Measurements from ENCODE around the gene PRDM16.

PRDM16 gene

GRCh38 chr1:3364551-3364950, 295.5 kb downstream of the PRDM16 start (continued):
- TF ChIP-seq CREB5 (CRISPR knock-in tag; IDR thresholded peaks at IDR 0.05; ENCODE audit: low read depth) (no peak), ZNF8 (CRISPR knock-in tag; IDR thresholded peaks at IDR 0.05) (no peak), CSRNP3 (CRISPR knock-in tag; IDR thresholded peaks at IDR 0.05) (no peak)

DNA sequence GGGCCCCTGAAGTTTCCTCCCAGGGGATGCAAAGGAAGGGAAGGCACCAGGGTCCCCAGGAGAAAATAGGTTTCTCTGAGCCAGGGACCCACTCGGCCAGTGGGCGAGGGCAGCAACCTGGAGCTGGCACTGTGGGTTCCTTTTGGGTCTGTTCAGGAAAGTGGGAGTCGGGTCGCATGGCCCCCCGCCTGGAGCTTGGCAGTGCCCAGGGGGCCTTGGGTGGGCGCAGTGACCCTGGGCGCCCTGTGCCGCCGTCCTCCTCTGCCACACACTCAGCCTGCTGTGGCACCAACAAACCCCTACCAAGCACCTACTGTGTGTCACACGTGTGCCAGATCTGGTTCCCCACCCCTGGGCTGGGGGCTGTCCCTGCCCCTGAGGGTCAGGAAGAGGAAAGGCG, 296.0 kb downstream of the PRDM16 start:
- no peak for ATAC-seq
- TF ChIP-seq, protein P1, sequence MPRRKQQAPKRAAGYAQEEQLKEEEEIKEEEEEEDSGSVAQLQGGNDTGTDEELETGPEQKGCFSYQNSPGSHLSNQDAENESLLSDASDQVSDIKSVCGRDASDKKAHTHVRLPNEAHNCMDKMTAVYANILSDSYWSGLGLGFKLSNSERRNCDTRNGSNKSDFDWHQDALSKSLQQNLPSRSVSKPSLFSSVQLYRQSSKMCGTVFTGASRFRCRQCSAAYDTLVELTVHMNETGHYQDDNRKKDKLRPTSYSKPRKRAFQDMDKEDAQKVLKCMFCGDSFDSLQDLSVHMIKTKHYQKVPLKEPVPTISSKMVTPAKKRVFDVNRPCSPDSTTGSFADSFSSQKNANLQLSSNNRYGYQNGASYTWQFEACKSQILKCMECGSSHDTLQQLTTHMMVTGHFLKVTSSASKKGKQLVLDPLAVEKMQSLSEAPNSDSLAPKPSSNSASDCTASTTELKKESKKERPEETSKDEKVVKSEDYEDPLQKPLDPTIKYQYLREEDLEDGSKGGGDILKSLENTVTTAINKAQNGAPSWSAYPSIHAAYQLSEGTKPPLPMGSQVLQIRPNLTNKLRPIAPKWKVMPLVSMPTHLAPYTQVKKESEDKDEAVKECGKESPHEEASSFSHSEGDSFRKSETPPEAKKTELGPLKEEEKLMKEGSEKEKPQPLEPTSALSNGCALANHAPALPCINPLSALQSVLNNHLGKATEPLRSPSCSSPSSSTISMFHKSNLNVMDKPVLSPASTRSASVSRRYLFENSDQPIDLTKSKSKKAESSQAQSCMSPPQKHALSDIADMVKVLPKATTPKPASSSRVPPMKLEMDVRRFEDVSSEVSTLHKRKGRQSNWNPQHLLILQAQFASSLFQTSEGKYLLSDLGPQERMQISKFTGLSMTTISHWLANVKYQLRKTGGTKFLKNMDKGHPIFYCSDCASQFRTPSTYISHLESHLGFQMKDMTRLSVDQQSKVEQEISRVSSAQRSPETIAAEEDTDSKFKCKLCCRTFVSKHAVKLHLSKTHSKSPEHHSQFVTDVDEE (CRISPR knock-in tag; IDR thresholded peaks at IDR 0.05) = no peak
- TF ChIP-seq TOX (CRISPR knock-in tag; IDR thresholded peaks at IDR 0.05; ENCODE audit: borderline replicate concordance) (no peak), SNAI2 (CRISPR knock-in tag; IDR thresholded peaks at IDR 0.05) (no peak), RARB (CRISPR knock-in tag; IDR thresholded peaks at IDR 0.05) (no peak), CREB5 (CRISPR knock-in tag; IDR thresholded peaks at IDR 0.05; ENCODE audit: low read depth) (no peak)

GRCh38 chr1:3365523-3366125, 296.6 kb downstream of the PRDM16 start:
- TF ChIP-seq RARB (CRISPR knock-in tag; IDR thresholded peaks at IDR 0.05) (no peak), ZFP30 (CRISPR knock-in tag; IDR thresholded peaks at IDR 0.05) (no peak), ESRRG (CRISPR knock-in tag; IDR thresholded peaks at IDR 0.05) (no peak), ZC3H10 (CRISPR knock-in tag; IDR thresholded peaks at IDR 0.05) (no peak), ZNF8 (CRISPR knock-in tag; IDR thresholded peaks at IDR 0.05) (no peak), OSR1 (CRISPR knock-in tag; IDR thresholded peaks at IDR 0.05) (no peak), CREB5 (CRISPR knock-in tag; IDR thresholded peaks at IDR 0.05; ENCODE audit: low read depth) (no peak), CSDC2 (CRISPR knock-in tag; IDR thresholded peaks at IDR 0.05) (no peak), PPARA (CRISPR knock-in tag; IDR thresholded peaks at IDR 0.05; ENCODE audit: borderline replicate concordance) (no peak), ISL1 (CRISPR knock-in tag; IDR thresholded peaks at IDR 0.05) (no peak), BACH2 (CRISPR knock-in tag; IDR thresholded peaks at IDR 0.05; ENCODE audit: borderline replicate concordance) (no peak), ZFP3 (CRISPR knock-in tag; IDR thresholded peaks at IDR 0.05) (no peak), GLIS3 (CRISPR knock-in tag; IDR thresholded peaks at IDR 0.05) (no peak), ZNF70 (CRISPR knock-in tag; IDR thresholded peaks at IDR 0.05) (no peak), TCF4 (CRISPR knock-in tag; IDR thresholded peaks at IDR 0.05; ENCODE audit: borderline replicate concordance) (no peak), POU6F1 (CRISPR knock-in tag; IDR thresholded peaks at IDR 0.05; ENCODE audit: borderline replicate concordance, low read depth) (no peak), ZNF565 (CRISPR knock-in tag; conservative IDR thresholded peaks at IDR 0.05; ENCODE audit: low read depth) (no peak)
- TF ChIP-seq, protein P1 (CRISPR knock-in tag; IDR thresholded peaks at IDR 0.05) = no peak
- TF ChIP-seq, protein P2, sequence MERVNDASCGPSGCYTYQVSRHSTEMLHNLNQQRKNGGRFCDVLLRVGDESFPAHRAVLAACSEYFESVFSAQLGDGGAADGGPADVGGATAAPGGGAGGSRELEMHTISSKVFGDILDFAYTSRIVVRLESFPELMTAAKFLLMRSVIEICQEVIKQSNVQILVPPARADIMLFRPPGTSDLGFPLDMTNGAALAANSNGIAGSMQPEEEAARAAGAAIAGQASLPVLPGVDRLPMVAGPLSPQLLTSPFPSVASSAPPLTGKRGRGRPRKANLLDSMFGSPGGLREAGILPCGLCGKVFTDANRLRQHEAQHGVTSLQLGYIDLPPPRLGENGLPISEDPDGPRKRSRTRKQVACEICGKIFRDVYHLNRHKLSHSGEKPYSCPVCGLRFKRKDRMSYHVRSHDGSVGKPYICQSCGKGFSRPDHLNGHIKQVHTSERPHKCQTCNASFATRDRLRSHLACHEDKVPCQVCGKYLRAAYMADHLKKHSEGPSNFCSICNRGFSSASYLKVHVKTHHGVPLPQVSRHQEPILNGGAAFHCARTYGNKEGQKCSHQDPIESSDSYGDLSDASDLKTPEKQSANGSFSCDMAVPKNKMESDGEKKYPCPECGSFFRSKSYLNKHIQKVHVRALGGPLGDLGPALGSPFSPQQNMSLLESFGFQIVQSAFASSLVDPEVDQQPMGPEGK (CRISPR knock-in tag; IDR thresholded peaks at IDR 0.05; ENCODE audit: borderline replicate concordance) = no peak

More at GRCh38 chr1:3365523-3366125, 296.6 kb downstream of the PRDM16 start:
- no peak for ATAC-seq
